ENCODE measurements around the gene FOXA3. TPM values are rescaled to one million over a fixed set of nuclear protein-coding genes. Genes with fewer than 3 reads are reported as not detected.

The FOXA3 gene
- total and polyA plus RNA-seq, 7 donors: 0.49 to 72.8 (median 42.6) TPM; not detected in 3

DNA sequence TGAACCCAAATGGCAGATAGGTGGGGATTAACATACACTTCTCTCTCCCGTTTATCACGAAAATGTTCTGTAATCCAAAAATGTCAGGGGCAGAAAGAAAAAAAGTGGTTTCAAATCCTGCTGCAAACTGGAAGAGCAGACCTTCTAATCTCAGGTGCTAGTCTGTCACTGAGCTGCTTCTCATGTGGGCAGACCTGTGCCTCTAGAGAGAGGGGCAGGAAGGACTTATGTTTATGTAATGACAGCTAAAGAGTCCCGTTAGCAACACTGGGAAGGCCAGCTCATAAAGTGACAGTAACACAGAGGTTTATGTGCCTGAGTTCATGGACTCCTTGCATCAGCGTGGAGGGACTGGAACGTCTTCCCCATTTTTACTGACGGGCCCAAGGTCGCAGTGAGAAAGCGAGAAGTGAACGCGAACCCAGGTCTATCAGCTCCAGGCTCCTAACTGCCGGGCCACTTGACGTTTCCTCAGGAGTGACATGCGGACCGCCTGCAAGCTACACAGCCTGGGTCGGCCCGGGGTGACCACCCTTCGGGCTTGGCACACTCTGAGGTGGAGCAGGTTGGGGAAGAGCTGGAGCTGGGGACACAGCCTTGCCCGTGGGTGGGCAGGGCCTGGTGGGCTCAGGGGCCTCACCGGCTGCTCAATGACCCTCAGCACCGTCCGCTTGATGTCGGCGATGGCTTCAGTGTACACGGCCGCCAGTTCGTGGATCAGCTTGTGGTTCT, 39.4 kb upstream of the FOXA3 start:
- H3K27me3 ChIP-seq: no peaks in the 10 kb centered on the region
- DNase-seq: no peak
- WGBS, 2 donors: 83 to 88% methylated on average over 26 of the region's 26 CpGs
- peak overlapping the region in 1 of 4 donors; percentile 18 for H3K27ac ChIP-seq
- H3K4me3 ChIP-seq: no peak overlapping the region
- peaks cover 0 to 8% (median 0%) of the 10 kb centered on the region in 4 donors for H3K4me1 ChIP-seq
- H3K9me3 ChIP-seq: no peaks in the 10 kb centered on the region
- H3K36me3 ChIP-seq: peaks cover 38 to 97% (median 58%) of the 10 kb centered on the region in 4 donors
- intact Hi-C loops (cut with DNase I): no loop called here
- TF ChIP-seq, protein P1, sequence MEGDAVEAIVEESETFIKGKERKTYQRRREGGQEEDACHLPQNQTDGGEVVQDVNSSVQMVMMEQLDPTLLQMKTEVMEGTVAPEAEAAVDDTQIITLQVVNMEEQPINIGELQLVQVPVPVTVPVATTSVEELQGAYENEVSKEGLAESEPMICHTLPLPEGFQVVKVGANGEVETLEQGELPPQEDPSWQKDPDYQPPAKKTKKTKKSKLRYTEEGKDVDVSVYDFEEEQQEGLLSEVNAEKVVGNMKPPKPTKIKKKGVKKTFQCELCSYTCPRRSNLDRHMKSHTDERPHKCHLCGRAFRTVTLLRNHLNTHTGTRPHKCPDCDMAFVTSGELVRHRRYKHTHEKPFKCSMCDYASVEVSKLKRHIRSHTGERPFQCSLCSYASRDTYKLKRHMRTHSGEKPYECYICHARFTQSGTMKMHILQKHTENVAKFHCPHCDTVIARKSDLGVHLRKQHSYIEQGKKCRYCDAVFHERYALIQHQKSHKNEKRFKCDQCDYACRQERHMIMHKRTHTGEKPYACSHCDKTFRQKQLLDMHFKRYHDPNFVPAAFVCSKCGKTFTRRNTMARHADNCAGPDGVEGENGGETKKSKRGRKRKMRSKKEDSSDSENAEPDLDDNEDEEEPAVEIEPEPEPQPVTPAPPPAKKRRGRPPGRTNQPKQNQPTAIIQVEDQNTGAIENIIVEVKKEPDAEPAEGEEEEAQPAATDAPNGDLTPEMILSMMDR (IDR thresholded peaks at IDR 0.05): no peak
- no peak for TF ChIP-seq EP300 (IDR thresholded peaks at IDR 0.05)
- no peak for TF ChIP-seq POLR2A (IDR thresholded peaks at IDR 0.05)

DNA sequence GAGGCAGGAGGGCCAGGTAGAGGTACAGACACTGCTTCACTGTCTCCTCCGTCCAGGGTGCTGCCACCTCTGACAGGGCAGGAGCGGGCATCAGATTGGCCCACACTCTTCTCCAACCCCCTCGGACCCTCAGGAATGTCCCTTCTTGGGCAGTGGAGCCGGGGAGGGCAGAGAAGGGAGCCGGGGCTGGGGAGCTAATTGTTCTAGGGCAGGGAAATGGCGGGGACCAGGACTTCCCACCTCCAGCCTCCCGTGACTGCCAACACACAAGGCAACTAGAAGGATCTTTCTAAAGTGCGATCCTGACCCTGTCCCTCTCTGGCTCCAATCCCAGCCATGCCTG, 38.9 kb upstream of the FOXA3 start:
- no peak overlapping the region for H3K27ac ChIP-seq
- no peak for DNase-seq
- peaks cover 43 to 97% (median 63%) of the 10 kb centered on the region in 4 donors for H3K36me3 ChIP-seq
- 95 to 96% methylated on average over 8 of the region's 8 CpGs for WGBS, 2 donors
- intact Hi-C loops (cut with DNase I): no loop called here
- H3K4me3 ChIP-seq: no peak overlapping the region
- H3K4me1 ChIP-seq: peaks cover 0 to 8% (median 0%) of the 10 kb centered on the region in 4 donors
- H3K27me3 ChIP-seq: no peaks in the 10 kb centered on the region
- H3K9me3 ChIP-seq: no peaks in the 10 kb centered on the region
- TF ChIP-seq, protein P1 (IDR thresholded peaks at IDR 0.05): no peak
- no peak for TF ChIP-seq POLR2AphosphoS5 (IDR thresholded peaks at IDR 0.05)
- no peak for TF ChIP-seq POLR2A (IDR thresholded peaks at IDR 0.05)
- TF ChIP-seq EP300 (IDR thresholded peaks at IDR 0.05): no peak

DNA sequence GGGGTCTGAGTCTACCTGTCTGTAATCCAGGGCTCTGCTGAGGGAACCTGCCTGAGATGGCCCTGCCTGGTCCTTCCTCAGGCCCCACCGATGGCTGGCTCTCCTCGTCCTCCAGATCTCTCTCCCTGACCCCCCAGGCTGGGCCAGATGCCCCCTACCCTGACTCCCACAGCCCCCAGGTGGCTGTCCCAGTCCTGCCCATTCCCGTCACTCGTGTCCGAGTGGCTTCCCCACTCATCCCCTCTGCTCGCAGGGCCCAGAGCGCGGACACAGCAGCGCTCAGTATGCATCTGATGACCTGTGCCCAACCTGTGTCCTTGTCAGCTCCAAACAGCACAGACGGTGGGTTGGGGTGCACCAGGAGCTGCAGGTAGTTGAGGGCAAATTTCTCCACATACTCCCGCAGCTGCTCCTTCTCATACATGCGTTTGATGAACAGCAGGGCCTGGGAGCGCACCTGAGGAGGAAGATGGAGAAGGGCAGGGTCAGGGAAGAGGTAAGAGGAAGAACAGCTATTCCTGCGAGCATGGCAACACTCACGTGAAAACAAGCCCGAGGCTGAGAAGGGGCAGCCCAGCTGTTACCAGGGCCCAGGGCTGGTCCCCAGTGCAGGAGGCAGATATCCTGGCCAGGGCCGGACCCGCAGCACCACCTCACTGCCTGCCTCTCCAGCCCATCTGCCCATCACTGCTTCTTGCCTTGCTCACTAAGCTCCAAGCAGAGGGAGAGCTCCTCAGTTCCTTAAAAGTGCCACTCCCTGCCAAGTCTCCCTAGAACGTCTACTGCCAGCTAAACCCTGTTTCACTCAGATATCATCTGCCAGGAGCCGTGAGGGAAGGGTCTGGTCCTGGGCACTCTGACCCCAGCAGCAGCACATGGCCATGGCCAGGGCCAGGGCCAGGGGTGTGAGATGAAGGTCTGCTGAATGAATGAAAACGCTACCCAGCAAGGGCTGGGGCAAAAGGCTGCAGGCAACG, 37.9 kb upstream of the FOXA3 start:
- Histone ChIP-seq H3K36me3 (peaks cover 45 to 97% (median 72%) of the 10 kb centered on the region in 4 donors), H3K9me3 (no peaks in the 10 kb centered on the region), H3K27me3 (no peaks in the 10 kb centered on the region), H3K4me3 (no peak overlapping the region), H3K27ac (no peak overlapping the region), H3K4me1 (peaks cover 0 to 8% (median 0%) of the 10 kb centered on the region in 4 donors)
- no peak for TF ChIP-seq POLR2A (IDR thresholded peaks at IDR 0.05)
- no peak for TF ChIP-seq POLR2AphosphoS5 (IDR thresholded peaks at IDR 0.05)
- TF ChIP-seq, protein P1 (IDR thresholded peaks at IDR 0.05): no peak
- no peak for TF ChIP-seq EP300 (IDR thresholded peaks at IDR 0.05)
- no peak for DNase-seq
- intact Hi-C loops (cut with DNase I): no loop called here
- 86 to 94% methylated on average over 22 of the region's 22 CpGs for WGBS, 2 donors

DNA sequence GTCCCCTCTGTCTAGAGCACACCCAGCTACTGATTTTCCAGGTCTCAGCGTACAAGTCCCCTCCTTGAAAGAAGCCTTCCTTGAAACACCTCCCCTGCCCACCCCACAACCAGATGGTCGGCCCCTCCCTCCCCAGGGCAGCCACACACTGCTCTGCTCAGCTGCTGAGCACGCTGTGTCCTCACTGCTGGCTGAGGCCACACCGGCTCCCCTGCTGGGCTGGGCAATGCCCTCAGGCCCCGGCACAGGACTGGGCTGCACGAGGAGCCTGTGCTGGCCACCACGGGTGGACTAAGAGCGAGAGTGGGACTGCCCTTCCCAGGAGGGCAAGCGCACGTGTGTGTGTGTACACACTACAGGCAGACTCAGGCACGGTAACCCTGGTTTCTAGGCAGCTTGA, 37.2 kb upstream of the FOXA3 start:
- TF ChIP-seq, protein P1 (IDR thresholded peaks at IDR 0.05): no peak
- TF ChIP-seq EP300 (IDR thresholded peaks at IDR 0.05): no peak
- no peak overlapping the region for H3K4me3 ChIP-seq

More for the DNA sequence above, 37.2 kb upstream of the FOXA3 start:
- peaks cover 49 to 97% (median 79%) of the 10 kb centered on the region in 4 donors for H3K36me3 ChIP-seq
- intact Hi-C loops (cut with DNase I): no loop called here
- peaks cover 0 to 8% (median 0%) of the 10 kb centered on the region in 4 donors for H3K4me1 ChIP-seq
- no peaks in the 10 kb centered on the region for H3K9me3 ChIP-seq
- 88 to 91% methylated on average over 11 of the region's 11 CpGs for WGBS, 2 donors
- H3K27me3 ChIP-seq: no peaks in the 10 kb centered on the region
- H3K27ac ChIP-seq: no peak overlapping the region
- DNase-seq: no peak
